ENCODE measurements around the gene PSME1. TPM values are rescaled to one million over a fixed set of nuclear protein-coding genes. Genes with fewer than 3 reads are reported as not detected.

The PSME1 gene
- total and polyA plus RNA-seq, 10 of the 15 experiments (the other 5 are each of a cell fraction or from before 2014, with no cell fraction given) = 250 to 1,378 (median 412) TPM

GRCh38 chr14:24160850-24161804, 25.1 kb downstream of the PSME1 start, which contains the start of gene IRF9 (continued):
- TF ChIP-seq, protein P1, sequence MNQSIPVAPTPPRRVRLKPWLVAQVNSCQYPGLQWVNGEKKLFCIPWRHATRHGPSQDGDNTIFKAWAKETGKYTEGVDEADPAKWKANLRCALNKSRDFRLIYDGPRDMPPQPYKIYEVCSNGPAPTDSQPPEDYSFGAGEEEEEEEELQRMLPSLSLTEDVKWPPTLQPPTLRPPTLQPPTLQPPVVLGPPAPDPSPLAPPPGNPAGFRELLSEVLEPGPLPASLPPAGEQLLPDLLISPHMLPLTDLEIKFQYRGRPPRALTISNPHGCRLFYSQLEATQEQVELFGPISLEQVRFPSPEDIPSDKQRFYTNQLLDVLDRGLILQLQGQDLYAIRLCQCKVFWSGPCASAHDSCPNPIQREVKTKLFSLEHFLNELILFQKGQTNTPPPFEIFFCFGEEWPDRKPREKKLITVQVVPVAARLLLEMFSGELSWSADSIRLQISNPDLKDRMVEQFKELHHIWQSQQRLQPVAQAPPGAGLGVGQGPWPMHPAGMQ (IDR thresholded peaks at IDR 0.05; ENCODE audit: borderline replicate concordance) = no peak
- TF ChIP-seq NR2F1 (conservative IDR thresholded peaks at IDR 0.05) = peak; percentile 82
- peak; percentile 75 for TF ChIP-seq KLF5 (IDR thresholded peaks at IDR 0.05; ENCODE audit: partially characterized antibody)
- TF ChIP-seq ZSCAN29 (IDR thresholded peaks at IDR 0.05) = no peak
- TF ChIP-seq HSF1 (IDR thresholded peaks at IDR 0.05; ENCODE audit: low read depth, low read length) = peak; percentile 72; the same call in 1 of the 2 replicates
- TF ChIP-seq, protein P2, sequence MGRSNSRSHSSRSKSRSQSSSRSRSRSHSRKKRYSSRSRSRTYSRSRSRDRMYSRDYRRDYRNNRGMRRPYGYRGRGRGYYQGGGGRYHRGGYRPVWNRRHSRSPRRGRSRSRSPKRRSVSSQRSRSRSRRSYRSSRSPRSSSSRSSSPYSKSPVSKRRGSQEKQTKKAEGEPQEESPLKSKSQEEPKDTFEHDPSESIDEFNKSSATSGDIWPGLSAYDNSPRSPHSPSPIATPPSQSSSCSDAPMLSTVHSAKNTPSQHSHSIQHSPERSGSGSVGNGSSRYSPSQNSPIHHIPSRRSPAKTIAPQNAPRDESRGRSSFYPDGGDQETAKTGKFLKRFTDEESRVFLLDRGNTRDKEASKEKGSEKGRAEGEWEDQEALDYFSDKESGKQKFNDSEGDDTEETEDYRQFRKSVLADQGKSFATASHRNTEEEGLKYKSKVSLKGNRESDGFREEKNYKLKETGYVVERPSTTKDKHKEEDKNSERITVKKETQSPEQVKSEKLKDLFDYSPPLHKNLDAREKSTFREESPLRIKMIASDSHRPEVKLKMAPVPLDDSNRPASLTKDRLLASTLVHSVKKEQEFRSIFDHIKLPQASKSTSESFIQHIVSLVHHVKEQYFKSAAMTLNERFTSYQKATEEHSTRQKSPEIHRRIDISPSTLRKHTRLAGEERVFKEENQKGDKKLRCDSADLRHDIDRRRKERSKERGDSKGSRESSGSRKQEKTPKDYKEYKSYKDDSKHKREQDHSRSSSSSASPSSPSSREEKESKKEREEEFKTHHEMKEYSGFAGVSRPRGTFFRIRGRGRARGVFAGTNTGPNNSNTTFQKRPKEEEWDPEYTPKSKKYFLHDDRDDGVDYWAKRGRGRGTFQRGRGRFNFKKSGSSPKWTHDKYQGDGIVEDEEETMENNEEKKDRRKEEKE (IDR thresholded peaks at IDR 0.05) = no peak
- peak; percentile 79; the same call in 1 of the 2 replicates for TF ChIP-seq HDGF (IDR thresholded peaks at IDR 0.05)
- no peak for TF ChIP-seq SUZ12 (IDR thresholded peaks at IDR 0.05; ENCODE audit: unreplicated experiment)
- peak; percentile 8; the same call in 1 of the 2 replicates for TF ChIP-seq WRNIP1 (IDR thresholded peaks at IDR 0.05; ENCODE audit: borderline replicate concordance, low read depth, low read length)
- TF ChIP-seq, protein P3, sequence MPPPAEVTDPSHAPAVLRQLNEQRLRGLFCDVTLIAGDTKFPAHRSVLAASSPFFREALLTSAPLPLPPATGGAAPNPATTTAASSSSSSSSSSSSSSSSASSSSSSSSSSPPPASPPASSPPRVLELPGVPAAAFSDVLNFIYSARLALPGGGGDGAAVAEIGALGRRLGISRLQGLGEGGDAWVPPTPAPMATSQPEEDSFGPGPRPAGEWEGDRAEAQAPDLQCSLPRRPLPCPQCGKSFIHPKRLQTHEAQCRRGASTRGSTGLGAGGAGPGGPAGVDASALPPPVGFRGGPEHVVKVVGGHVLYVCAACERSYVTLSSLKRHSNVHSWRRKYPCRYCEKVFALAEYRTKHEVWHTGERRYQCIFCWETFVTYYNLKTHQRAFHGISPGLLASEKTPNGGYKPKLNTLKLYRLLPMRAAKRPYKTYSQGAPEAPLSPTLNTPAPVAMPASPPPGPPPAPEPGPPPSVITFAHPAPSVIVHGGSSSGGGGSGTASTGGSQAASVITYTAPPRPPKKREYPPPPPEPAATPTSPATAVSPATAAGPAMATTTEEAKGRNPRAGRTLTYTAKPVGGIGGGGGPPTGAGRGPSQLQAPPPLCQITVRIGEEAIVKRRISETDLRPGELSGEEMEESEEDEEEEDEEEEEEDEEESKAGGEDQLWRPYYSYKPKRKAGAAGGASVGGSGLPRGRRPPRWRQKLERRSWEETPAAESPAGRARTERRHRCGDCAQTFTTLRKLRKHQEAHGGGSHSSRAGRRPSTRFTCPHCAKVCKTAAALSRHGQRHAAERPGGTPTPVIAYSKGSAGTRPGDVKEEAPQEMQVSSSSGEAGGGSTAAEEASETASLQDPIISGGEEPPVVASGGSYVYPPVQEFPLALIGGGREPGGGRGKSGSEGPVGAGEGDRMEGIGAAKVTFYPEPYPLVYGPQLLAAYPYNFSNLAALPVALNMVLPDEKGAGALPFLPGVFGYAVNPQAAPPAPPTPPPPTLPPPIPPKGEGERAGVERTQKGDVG (CRISPR knock-in tag; IDR thresholded peaks at IDR 0.05) = no peak
- TF ChIP-seq HDAC6 (IDR thresholded peaks at IDR 0.05; ENCODE audit: unreplicated experiment) = no peak
- TF ChIP-seq CHD2 (IDR thresholded peaks at IDR 0.05; ENCODE audit: borderline replicate concordance, low read depth, low read length) = peak; percentile 66; the same call in 1 of the 2 replicates
- no peak for TF ChIP-seq HCFC1 (IDR thresholded peaks at IDR 0.05; ENCODE audit: low read length)
- 0 out of 2 replicates have a peak, but pooled peaks have one; percentile 41 for TF ChIP-seq GATAD2B (conservative IDR thresholded peaks at IDR 0.05; ENCODE audit: low read depth)
- TF ChIP-seq CREM (IDR thresholded peaks at IDR 0.05; ENCODE audit: low read depth) = 0 out of 2 replicates have a peak, but pooled peaks have one; percentile 54
- peak; percentile 51 to 75 for TF ChIP-seq IKZF2 (IDR thresholded peaks at IDR 0.05)
- TF ChIP-seq, protein P4, sequence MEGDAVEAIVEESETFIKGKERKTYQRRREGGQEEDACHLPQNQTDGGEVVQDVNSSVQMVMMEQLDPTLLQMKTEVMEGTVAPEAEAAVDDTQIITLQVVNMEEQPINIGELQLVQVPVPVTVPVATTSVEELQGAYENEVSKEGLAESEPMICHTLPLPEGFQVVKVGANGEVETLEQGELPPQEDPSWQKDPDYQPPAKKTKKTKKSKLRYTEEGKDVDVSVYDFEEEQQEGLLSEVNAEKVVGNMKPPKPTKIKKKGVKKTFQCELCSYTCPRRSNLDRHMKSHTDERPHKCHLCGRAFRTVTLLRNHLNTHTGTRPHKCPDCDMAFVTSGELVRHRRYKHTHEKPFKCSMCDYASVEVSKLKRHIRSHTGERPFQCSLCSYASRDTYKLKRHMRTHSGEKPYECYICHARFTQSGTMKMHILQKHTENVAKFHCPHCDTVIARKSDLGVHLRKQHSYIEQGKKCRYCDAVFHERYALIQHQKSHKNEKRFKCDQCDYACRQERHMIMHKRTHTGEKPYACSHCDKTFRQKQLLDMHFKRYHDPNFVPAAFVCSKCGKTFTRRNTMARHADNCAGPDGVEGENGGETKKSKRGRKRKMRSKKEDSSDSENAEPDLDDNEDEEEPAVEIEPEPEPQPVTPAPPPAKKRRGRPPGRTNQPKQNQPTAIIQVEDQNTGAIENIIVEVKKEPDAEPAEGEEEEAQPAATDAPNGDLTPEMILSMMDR (IDR thresholded peaks at IDR 0.05 in 2 of 3, conservative IDR thresholded peaks at IDR 0.05 in 1 of 3; ENCODE audit: control insufficient read depth in 2 of 3, extremely low read depth in 1 of 3, insufficient read depth in 1 of 3, low read depth in 3 of 3, low read length in 3 of 3) = peak; percentile 92 to 99 (median 98); a peak in 5 of 6 replicates
